HG02623 (cell line): ENCODE results near the gene ANKH.

Source experiments
- ATAC-seq: cut with Tn5 transposase; IDR thresholded peaks from one replicate; pipeline ENCODE4 v1.9.1; 2021; ENCODE audit warnings: moderate library complexity; ENCODE audit not compliant: unreplicated experiment

The ANKH gene

GRCh38 chr5:14669975-14670374 lies 201.6 kb downstream of the ANKH start:
- ATAC-seq: no peak

GRCh38 chr5:14669415-14669814 lies 202.2 kb downstream of the ANKH start:
- ATAC-seq: no peak

GRCh38 chr5:14668181-14668591 lies 203.4 kb downstream of the ANKH start:
- no peak for ATAC-seq

GRCh38 chr5:14667770-14668169 lies 203.8 kb downstream of the ANKH start:
- no peak for ATAC-seq

GRCh38 chr5:14667290-14667689 lies 204.3 kb downstream of the ANKH start:
- ATAC-seq: no peak

GRCh38 chr5:14666357-14666756 lies 205.2 kb downstream of the ANKH start:
- no peak for ATAC-seq

GRCh38 chr5:14665949-14666348 lies 205.6 kb downstream of the ANKH start:
- ATAC-seq: peak; percentile 32

- no peak for ATAC-seq
These were observed 206.3 kb downstream of the ANKH start for GRCh38 chr5:14665101-14665822.

- peak; percentile 58 for ATAC-seq
These were observed 207.1 kb downstream of the ANKH start, which contains the start of gene OTULIN for GRCh38 chr5:14664270-14665100. TSS of gene OTULIN (plus strand) at chr5:14664718. CDS start at chr5:14664826, 108 bp downstream.

GRCh38 chr5:14663734-14664269 lies 207.8 kb downstream of the ANKH start:
- peak; percentile 19 for ATAC-seq

- ATAC-seq: no peak
These were observed 208.8 kb downstream of the ANKH start for GRCh38 chr5:14662721-14663260.

GRCh38 chr5:14660833-14661232 lies 210.7 kb downstream of the ANKH start:
- no peak for ATAC-seq

GRCh38 chr5:14659821-14660607 lies 211.6 kb downstream of the ANKH start:
- ATAC-seq: no peak

- ATAC-seq: no peak
These were observed 214.7 kb downstream of the ANKH start for GRCh38 chr5:14656898-14657297.

- no peak for ATAC-seq
These were observed 216.3 kb downstream of the ANKH start for GRCh38 chr5:14655146-14655741.
